H9 (cell line): ENCODE results near the gene CMPK2. TPM values are rescaled to one million over a fixed set of nuclear protein-coding genes. Genes with fewer than 3 reads are reported as not detected.

Experiments
- DNase-seq: peaks from one replicate; pipeline ENCODE4 v3.0.0-alpha.2; 2017
- H2AFZ ChIP-seq: one replicate; pipeline ENCODE4 v1.6.1; 2013; ENCODE audit warnings: mild to moderate bottlenecking, low read length, control low read depth, moderate library complexity
- H2AK5ac ChIP-seq: 2 replicates; pipeline ENCODE4 v1.6.1; 2013; ENCODE audit warnings: low read length, control low read depth, mixed read lengths; ENCODE audit not compliant: insufficient read length
- H2BK120ac ChIP-seq: one replicate; pipeline ENCODE4 v1.6.1; 2013; ENCODE audit warnings: low read depth, mild to moderate bottlenecking, low read length, control low read depth, inconsistent platforms; ENCODE audit not compliant: poor library complexity, severe bottlenecking
- H2BK12ac ChIP-seq: 2 replicates; pipeline ENCODE4 v1.6.1; 2013; ENCODE audit warnings: low read length, control low read depth, mixed read lengths, low read depth; ENCODE audit not compliant: insufficient read length
- H2BK15ac ChIP-seq: 2 replicates; pipeline ENCODE4 v1.6.1; 2013; ENCODE audit warnings: low read depth, low read length, control low read depth
- H2BK20ac ChIP-seq: one replicate; pipeline ENCODE4 v1.6.1; 2013; ENCODE audit warnings: low read depth, mild to moderate bottlenecking, low read length, control low read depth, inconsistent platforms; ENCODE audit not compliant: poor library complexity, severe bottlenecking
- H2BK5ac ChIP-seq: 2 replicates; pipeline ENCODE4 v1.6.1; 2013; ENCODE audit warnings: low read length, control low read depth, mixed read lengths; ENCODE audit not compliant: insufficient read length
- H3K14ac ChIP-seq: 2 replicates; pipeline ENCODE4 v1.6.1; 2013; ENCODE audit warnings: low read length, control low read depth; ENCODE audit not compliant: insufficient read depth
- H3K18ac ChIP-seq: 2 replicates; pipeline ENCODE4 v1.6.1; 2013; ENCODE audit warnings: low read depth, mild to moderate bottlenecking, mixed read lengths, low read length, control low read depth; ENCODE audit not compliant: insufficient read length
- H3K23ac ChIP-seq: 2 replicates; pipeline ENCODE4 v1.6.1; 2013; ENCODE audit warnings: low read length, control low read depth, mixed read lengths, low read depth; ENCODE audit not compliant: insufficient read length
- H3K23me2 ChIP-seq: 2 replicates; pipeline ENCODE4 v1.6.1; 2013; ENCODE audit warnings: low read depth, mild to moderate bottlenecking, mixed read lengths, low read length, control low read depth; ENCODE audit not compliant: insufficient read length, poor library complexity, severe bottlenecking
- H3K27ac ChIP-seq: 2 replicates; pipeline ENCODE4 v1.5.1; 2013; ENCODE audit warnings: low read length, control low read depth, mixed read lengths, low read depth; ENCODE audit not compliant: insufficient read length
- H3K27me3 ChIP-seq: 2 replicates; pipeline ENCODE4 v1.6.1; 2013; ENCODE audit warnings: low read length, control low read depth, inconsistent platforms; ENCODE audit not compliant: insufficient read depth
- H3K4ac ChIP-seq: 2 replicates; pipeline ENCODE4 v1.6.1; 2013; ENCODE audit warnings: low read depth, mild to moderate bottlenecking, control low read depth, inconsistent platforms, low read length, moderate library complexity
- H3K4me1 ChIP-seq: 2 replicates; pipeline ENCODE4 v1.6.1; 2013; ENCODE audit warnings: low read length, control low read depth, inconsistent platforms; ENCODE audit not compliant: insufficient read depth
- H3K4me2 ChIP-seq: 2 replicates; pipeline ENCODE4 v1.6.1; 2013; ENCODE audit warnings: low read length, control low read depth, mixed read lengths; ENCODE audit not compliant: insufficient read length, insufficient read depth
- H3K56ac ChIP-seq: 2 replicates; pipeline ENCODE4 v1.6.1; 2013; ENCODE audit warnings: low read depth, mild to moderate bottlenecking, mixed read lengths, low read length, control low read depth; ENCODE audit not compliant: insufficient read length
- H3K79me1 ChIP-seq: 2 replicates; pipeline ENCODE4 v1.6.1; 2013; ENCODE audit warnings: low read depth, mild to moderate bottlenecking, moderate library complexity, low read length, control low read depth, inconsistent platforms; ENCODE audit not compliant: insufficient read depth, poor library complexity, severe bottlenecking
- H3K79me2 ChIP-seq: 2 replicates; pipeline ENCODE4 v1.6.1; 2013; ENCODE audit warnings: low read length, control low read depth, inconsistent platforms; ENCODE audit not compliant: insufficient read depth
- H3K9ac ChIP-seq: 2 replicates; pipeline ENCODE4 v1.6.1; 2013; ENCODE audit warnings: low read length, control low read depth, mixed read lengths; ENCODE audit not compliant: insufficient read length; ENCODE audit errors: extremely low read depth
- H3K9me3 ChIP-seq: one replicate; pipeline ENCODE4 v1.6.1; 2013; ENCODE audit warnings: low read depth, low read length, inconsistent platforms; ENCODE audit not compliant: control insufficient read depth
- H3T11ph ChIP-seq: one replicate; pipeline ENCODE4 v1.6.1; 2013; ENCODE audit warnings: mild to moderate bottlenecking, low read length, control low read depth, inconsistent platforms
- H4K20me1 ChIP-seq: one replicate; pipeline ENCODE4 v1.6.1; 2013; ENCODE audit not compliant: control insufficient read depth, insufficient read length, insufficient read depth
- H4K5ac ChIP-seq: 2 replicates; pipeline ENCODE4 v1.6.1; 2013; ENCODE audit warnings: low read depth, mild to moderate bottlenecking, mixed read lengths, low read length, control low read depth; ENCODE audit not compliant: insufficient read length
- H4K8ac ChIP-seq: replicated peaks from 2 replicates; pipeline ENCODE4 v1.6.1; 2013; ENCODE audit warnings: low read length, control low read depth, mixed read lengths, low read depth; ENCODE audit not compliant: insufficient read length
- H4K91ac ChIP-seq: 2 replicates; pipeline ENCODE4 v1.6.1; 2013; ENCODE audit warnings: low read depth, mild to moderate bottlenecking, moderate library complexity, mixed read lengths, low read length, control low read depth; ENCODE audit not compliant: insufficient read length
- H3K27ac Mint-ChIP-seq, 3 experiments: 2 replicates in 2 of 3; 3 replicates in 1 of 3; pipeline ENCODE4 v1.8.0; 2020 to 2021; ENCODE audit warnings: mixed read lengths in 3 of 3, mild to moderate bottlenecking in 1 of 3, moderate library complexity in 1 of 3
- H3K27me3 Mint-ChIP-seq: 2 replicates; pipeline ENCODE4 v1.8.0; 2021; ENCODE audit warnings: low read depth, mild to moderate bottlenecking, moderate library complexity, mixed read lengths
- H3K36me3 Mint-ChIP-seq, 3 experiments: 2 replicates in 2 of 3; 3 replicates in 1 of 3; pipeline ENCODE4 v1.8.0; 2020 to 2021; ENCODE audit warnings: low read depth in 3 of 3, mixed read lengths in 3 of 3; ENCODE audit not compliant: insufficient read depth in 1 of 3
- H3K4me1 Mint-ChIP-seq, 2 experiments: 2 replicates each; pipeline ENCODE4 v1.8.0; 2020; ENCODE audit warnings: mixed read lengths in 2 of 2
- H3K4me3 Mint-ChIP-seq, 2 experiments: 2 replicates in 1 of 2; 3 replicates in 1 of 2; pipeline ENCODE4 v1.8.0; 2020 to 2021; ENCODE audit warnings: mild to moderate bottlenecking in 2 of 2, mixed read lengths in 2 of 2, moderate library complexity in 1 of 2
- H3K9me3 Mint-ChIP-seq, 2 experiments: 2 replicates in 1 of 2; 3 replicates in 1 of 2; pipeline ENCODE4 v1.8.0; 2020; ENCODE audit warnings: mild to moderate bottlenecking in 2 of 2, mixed read lengths in 2 of 2, moderate library complexity in 1 of 2
- WGBS: extraction: QIAGEN DNeasy Blood & Tissue Kit; methylation state at CpG from one replicate; pipeline ENCODE4 v1.1.7; 2013; ENCODE audit warnings: missing lambda C conversion rate, low lambda C conversion rate, mixed read lengths; ENCODE audit not compliant: insufficient read length; ENCODE audit errors: extremely low coverage; 5-methylcytosine and 5-hydroxymethylcytosine counted together
- total RNA-seq: library from RNA; stranded (reverse); gene quantifications from 2 replicates; pipeline ENCODE4 v1.2.1, GENCODE V29; 2021
- TF ChIP-seq, protein P1 (sequence below): fragments of 200-600 bp; sonication (generic); conservative IDR thresholded peaks from 3 replicates; pipeline ENCODE4 v1.8.0; 2021; ENCODE audit warnings: antibody characterized with exemption, mild to moderate bottlenecking

The CMPK2 gene
- total RNA-seq, 1 experiment from 2014 or later = 0.90 TPM

GRCh38 chr2:6879011-6879410 lies 13.3 kb upstream of the CMPK2 start:
- no peak overlapping the region for H3K27ac Mint-ChIP-seq
- no peak overlapping the region for H3K27ac ChIP-seq
- no CpG with 5 or more reads among the region's 2 CpGs for WGBS

More at GRCh38 chr2:6879011-6879410, 13.3 kb upstream of the CMPK2 start:
- Histone ChIP-seq H3K23me2 (no peaks in the 10 kb centered on the region), H2AFZ (no peak overlapping the region), H2BK5ac (no peak overlapping the region), H3K4me2 (no peak overlapping the region), H4K8ac (no peak overlapping the region), H3K4ac (no peak overlapping the region), H2AK5ac (no peak overlapping the region), H3K27me3 (no peaks in the 10 kb centered on the region), H2BK12ac (no peak overlapping the region), H3K23ac (no peak overlapping the region), H3K79me1 (no peaks in the 10 kb centered on the region), H2BK15ac (no peak overlapping the region), H3K9ac (no peak overlapping the region), H3T11ph (no peak overlapping the region), H2BK120ac (no peak overlapping the region), H3K18ac (no peak overlapping the region), H3K9me3 (peaks cover 8% of the 10 kb centered on the region), H3K4me1 (no peaks in the 10 kb centered on the region), H3K79me2 (no peaks in the 10 kb centered on the region), H3K56ac (no peak overlapping the region), H4K91ac (no peak overlapping the region), H4K5ac (no peak overlapping the region), H2BK20ac (no peak overlapping the region), H3K14ac (no peak overlapping the region), H4K20me1 (no peaks in the 10 kb centered on the region)
- Mint-ChIP-seq H3K9me3 (peaks cover 21 to 27% of the 10 kb centered on the region in 2 experiments), H3K36me3 (peaks cover 3 to 19% (median 3%) of the 10 kb centered on the region in 3 experiments; a peak in 6 of 7 replicates), H3K4me3 (no peak overlapping the region), H3K4me1 (no peaks in the 10 kb centered on the region), H3K27me3 (peaks cover 5% of the 10 kb centered on the region)
- TF ChIP-seq, protein P1, sequence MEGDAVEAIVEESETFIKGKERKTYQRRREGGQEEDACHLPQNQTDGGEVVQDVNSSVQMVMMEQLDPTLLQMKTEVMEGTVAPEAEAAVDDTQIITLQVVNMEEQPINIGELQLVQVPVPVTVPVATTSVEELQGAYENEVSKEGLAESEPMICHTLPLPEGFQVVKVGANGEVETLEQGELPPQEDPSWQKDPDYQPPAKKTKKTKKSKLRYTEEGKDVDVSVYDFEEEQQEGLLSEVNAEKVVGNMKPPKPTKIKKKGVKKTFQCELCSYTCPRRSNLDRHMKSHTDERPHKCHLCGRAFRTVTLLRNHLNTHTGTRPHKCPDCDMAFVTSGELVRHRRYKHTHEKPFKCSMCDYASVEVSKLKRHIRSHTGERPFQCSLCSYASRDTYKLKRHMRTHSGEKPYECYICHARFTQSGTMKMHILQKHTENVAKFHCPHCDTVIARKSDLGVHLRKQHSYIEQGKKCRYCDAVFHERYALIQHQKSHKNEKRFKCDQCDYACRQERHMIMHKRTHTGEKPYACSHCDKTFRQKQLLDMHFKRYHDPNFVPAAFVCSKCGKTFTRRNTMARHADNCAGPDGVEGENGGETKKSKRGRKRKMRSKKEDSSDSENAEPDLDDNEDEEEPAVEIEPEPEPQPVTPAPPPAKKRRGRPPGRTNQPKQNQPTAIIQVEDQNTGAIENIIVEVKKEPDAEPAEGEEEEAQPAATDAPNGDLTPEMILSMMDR = no peak
- DNase-seq = no peak
